ENCODE measurements around the gene KIF3C.
"Not testable (repeated sequence)": the region's sequence is repeated elsewhere in the genome, so short reads cannot be mapped to it uniquely, and the experiment has no call there.

Gene KIF3C

DNA sequence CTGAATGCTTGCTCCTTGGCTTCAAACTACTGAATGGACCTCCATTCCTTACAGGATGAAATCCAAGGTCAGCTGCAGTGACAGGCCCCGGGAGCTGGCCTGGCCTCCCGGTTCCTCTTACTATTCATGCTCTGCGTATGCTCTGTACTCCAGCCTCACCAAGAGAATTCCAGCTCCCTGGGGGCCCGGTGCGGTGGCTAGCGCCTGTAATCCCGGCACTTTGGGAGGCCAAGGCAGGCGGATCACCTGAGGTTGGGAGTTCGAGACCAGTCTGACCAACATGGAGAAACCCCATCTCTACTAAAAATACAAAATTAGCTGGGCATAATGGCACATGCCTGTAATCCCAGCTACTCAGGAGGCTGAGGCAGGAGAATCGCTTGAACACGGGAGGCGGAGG, 23.7 kb downstream of the KIF3C start:
- DNase-seq: not testable (repeated sequence)

DNA sequence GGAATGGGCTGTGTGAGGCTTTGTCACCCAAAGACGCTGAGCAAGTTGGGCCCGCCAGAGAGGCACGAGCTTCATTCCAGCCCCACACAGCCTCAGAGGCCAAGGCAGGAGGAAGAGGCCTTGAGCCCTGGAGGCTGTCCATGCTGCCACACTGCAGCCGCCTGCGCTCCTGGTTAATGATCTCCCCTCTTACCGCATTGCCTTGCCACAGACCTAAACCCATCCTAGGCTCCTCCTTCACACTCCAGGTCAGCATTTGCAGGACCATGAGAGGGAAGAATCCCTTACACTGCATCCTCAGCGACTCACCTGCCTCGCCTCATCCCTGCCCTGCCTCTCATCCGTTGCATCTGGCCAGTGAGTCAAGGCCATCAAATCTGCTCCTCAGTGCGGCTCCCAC, 24.6 kb downstream of the KIF3C start:
- no peak for DNase-seq

DNA sequence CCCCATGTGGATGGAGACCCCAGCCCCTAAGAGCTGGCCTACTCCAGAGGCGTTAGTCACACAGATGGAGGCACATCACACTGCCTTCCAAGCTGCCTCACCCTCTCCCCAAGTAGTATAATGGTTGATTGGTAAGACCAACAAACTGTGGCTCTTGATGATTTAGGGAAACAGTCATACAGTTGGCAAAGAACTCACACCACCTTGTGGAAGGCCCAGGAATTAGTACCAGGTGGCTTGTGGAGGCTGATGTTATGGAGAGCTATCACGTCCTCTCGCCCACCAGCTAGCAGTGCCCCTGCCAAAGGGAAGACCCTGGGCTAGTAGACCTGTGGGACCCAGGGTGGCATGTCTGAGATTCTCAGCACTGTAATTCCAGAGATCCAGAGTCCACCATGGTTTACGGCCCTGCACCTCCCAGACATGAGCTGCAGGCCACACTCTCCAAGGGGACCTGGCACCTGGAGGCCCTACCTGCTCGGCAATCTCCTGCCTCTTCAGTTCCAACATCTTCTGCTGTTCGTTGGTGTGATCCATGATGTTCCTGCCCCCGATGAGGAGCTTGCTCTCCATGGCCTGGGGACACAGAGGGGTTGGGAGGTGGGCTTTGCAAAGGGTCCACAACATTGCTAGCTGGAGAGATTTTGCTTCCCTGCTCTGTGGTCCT, 26.3 kb downstream of the KIF3C start:
- no peak for DNase-seq

DNA sequence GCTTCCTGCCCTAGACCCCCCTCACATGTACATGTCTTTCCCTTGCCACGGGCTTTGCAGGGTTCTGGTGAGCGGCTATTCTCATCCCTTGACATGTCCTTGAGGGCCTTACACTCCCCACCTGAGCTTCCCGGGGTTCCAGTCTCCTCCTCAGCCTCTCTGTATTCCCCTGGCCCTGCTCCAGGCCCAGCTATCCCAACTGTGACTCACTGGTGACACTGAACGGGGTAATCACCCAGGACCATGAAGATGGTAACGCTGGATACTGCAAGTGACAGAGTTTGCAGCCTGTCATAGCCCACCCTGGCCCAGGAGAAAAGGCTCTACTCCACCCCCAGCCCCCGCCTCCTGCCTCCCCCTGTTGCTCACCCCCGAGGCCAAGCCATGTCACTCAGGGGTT, 27.3 kb downstream of the KIF3C start:
- no peak for DNase-seq

DNA sequence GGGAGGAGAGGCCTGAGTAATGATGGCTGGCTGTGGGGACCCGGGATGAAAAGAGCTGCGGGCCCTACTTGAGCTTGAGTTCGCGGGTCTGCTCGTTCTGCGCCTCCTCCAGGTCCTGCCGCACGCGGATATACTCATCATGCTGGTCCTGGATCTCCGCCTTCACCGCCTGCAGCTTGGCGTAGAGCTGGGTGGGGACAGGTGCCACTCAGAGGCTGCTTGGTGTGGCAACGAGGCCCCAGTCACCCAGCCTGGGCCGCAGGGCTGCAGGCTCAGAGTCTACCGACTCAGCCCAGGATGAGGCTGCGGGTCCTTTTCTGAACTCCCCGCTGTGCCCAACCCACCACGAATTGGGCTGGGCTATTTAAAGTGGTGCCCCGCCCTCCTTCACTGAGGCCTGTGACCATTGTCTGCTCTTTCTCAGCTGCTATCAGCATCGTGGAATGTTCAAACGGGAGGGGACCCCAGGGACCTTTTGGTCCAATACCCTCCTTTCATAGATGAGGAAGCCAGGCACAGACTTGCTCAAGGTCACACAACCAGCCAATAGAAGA, 28.0 kb downstream of the KIF3C start:
- DNase-seq: no peak

DNA sequence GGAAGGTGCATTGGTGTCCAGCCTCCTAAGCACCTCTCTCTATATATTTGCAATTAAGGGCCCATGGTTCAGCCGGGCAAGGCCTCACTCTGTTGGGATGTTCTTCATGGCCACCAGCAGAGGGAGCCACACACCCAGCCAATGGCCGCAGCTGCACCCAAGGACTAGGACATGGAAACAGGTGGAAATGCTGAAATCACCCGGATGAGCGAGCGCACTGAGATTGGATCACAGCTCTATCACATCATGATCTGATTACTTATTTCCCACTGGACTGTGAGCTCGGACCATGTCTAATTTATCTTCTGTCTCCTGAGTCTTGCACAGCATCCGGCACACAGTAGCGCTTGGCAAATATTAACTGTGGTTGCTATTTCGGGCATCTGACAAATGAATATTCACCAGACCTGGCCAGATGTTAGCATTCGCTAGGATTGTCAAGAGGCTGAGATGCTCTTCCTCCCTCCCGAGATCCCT, 31.2 kb downstream of the KIF3C start:
- DNase-seq: peak; percentile 85

DNA sequence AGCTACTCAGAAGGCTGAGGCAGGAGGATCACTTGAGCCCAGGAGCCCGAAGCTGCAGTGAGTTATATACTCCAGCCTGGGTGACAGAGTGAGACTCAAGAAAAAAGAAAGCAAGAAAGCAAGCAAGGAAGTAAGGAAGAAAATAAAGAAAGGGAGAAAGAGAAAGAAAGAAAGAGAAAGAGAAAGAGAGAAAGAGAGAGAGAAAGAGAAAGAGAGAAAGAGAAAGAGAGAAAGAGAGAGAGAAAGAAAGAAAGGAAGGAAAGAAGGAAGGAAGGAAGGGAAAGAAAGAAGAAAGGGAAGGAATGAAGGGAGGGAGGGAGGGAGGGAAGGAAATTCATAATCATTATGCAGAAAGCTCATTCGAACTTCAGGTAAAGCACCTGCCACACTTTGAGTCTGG, 33.9 kb downstream of the KIF3C start:
- DNase-seq: no peak

DNA sequence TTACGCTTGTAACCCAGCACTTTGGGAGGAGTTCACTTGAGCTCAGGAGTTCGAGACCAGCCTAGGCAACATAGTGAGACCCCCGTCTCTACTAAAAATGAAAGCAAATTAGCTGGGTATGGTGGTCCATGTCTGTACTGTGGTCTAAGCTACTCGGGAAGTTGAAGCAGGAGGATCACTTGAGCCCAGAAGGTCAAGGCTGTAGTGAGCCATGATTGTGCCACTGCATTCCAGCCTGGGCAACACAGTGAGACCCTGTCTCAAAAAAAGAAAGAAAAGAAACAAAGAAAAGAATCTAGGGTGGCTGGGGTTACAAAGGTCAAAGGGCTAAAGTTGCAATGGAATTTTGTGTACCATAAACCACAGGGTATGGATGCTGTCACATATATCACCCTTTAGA, 41.3 kb downstream of the KIF3C start:
- no peak for DNase-seq

DNA sequence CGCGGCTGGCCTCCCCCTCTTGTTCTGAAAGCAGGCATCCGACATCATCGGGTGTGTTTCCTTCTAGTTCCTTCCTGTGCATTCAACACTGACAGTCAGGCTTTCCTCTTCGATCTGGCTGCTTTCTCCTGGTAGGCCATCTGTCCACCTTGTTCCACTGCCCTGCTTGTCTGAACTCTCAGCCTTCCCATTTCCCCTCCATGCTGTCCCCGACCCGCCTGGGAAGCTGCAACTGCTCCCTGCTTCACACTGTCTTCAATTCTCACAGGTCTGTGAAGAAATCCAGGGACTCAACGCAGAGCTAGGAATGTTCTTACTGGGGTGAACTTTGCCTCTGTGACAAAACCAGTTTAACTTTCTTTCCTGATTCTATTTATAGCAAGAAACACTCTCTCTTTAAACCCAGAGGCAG, 43.0 kb downstream of the KIF3C start:
- DNase-seq: no peak

DNA sequence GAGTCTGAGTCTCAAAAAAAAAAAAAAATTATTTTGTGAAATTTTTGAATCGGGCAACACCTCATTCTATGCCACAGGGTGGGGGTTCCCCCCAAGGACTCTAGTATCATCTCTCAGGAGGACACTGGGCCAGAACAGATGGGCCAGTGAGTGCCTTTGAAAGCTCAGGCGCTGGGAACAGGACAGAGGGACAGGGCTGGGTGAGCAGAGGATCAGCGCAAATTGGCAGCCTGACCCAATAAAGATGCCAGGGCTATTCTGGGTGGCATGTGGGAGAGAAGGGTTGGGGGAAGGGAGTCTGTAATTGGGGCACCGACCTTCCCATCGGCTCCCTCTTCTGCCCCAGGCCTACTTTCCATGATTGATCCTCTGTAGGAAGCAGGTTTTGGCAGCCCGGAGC, 44.0 kb downstream of the KIF3C start:
- no peak for DNase-seq

DNA sequence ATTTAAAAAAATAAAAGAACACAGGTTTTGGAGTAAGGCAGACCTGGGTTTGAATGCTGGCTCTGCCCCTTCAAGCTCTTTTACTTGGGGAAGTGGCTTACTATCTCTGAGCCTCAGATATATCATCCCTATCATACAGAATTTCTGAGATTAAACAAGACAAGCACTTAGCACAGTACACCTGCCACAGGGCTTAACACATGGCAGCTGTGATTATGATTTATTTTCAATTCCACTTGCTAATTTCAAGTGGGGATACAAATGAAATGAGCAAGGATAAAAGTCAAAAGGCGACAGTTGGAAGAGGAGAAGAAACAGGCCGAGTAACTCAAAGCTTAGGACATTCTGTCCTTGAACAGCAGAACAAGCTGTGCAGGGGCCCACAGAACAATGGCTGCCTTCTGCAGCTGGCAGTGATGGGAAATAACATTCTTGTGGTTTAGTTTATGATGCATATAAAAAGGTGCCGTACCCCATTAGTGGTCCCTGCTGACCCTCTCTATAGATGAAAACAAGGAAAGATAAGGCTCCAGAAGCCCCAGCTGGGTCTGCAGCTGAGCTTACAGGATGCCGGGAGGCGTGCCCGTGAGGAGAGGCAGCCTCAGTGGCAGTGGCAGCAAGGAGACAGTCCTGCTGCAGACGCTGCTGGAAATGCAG, 45.3 kb downstream of the KIF3C start:
- no peak for DNase-seq

DNA sequence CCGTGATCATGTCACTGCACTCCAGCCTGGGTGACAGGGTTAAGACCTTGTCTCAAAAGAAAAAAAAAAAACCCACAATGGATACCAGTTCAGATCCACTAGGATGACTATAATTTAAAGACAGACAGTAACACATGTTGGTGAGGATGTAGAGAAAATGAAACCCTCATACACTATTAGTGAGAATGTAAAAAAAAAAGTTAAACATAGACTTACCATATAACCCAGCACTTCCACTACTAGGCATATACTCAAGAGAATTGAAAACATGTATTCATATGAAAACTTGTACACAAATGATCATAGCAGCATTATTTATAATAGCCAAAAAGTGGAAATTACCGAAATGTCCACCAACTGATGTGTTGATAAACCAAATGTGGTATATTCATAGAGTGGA, 48.7 kb downstream of the KIF3C start:
- no peak for DNase-seq

DNA sequence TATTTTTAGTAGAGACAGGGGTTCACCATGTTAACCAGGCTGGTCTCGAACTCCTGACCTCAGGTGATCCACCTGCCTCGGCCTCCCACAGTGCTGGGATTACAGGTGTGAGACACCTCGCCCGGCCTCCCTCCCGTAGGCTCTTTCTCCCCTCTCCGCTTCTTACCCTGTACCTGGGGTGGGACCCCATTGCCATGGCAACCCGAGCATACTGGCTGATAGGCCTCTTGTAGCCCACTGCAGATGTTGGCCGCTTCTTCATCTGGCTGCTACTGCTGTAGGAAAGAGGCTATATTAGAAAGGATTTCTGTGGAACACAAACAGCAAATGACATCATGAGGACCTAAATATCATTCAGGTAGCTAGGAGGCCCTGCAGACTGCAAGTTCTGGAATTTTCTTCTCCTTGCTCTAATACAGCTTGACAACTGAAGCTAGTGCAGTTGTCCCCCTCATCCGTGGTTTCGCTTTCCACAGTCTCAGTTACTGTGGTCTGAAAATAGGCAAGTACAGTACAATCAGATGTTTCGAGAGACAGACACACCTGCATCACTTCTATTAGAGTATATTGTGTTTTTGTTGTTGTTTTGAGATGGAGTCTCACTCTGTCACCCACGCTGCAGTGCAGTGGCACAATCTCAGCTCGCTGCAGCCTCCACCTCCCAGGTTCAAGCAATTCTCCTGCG, 52.4 kb downstream of the KIF3C start:
- DNase-seq: no peak

DNA sequence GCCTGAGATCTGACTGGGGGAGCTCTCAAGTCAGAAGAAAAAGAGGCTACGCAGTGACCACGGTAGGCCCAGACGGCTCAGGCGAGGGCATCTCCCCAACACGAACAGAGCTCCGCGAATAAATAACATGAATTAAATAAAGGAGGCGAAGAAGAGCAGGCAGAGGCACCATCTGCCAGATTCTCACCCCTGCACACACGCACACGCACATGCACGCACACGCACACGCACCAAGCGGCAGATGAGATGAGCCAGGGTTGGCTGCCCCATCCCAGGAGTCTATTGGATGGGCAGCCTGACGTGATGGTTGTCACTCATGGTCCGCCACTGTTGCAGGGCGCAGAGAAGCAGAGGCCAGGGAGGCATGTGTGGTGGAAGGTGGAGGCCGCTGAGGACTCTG, 53.6 kb downstream of the KIF3C start:
- no peak for DNase-seq

DNA sequence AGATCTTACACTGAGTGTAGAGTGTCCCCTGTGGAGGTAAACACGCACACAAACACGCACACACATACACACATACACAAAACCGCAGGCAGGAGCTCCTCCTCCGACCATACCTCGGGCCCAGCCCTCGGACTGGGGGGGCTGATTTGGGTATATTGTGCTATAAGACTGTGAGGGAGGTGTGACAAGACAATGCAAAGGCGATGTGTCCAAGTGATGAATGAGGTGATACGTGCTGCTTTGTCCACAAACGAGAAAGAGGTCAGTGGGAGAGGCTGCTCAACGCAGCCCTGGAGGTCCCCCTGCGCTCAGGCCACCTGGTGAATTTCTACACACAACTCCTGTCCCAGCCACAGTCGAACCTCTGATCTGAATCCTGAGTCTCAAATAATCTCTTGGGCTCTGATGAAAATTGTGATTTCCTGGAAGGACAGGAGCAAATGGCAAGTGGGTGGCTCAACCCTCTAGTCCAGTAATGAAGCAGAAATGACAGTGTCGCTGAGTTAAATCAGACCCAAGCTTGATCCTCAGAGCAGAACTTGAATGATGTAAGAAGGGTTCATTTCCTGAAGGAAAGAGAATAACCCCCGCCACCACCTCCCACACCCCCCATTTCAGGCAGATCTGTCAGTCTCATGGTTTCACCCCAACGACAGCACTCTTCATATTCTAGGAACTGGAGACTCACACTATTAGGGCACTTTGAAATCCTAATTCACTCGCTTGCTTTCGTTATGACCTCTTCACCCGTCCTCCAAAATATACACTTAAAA, 55.1 kb downstream of the KIF3C start:
- DNase-seq: no peak

DNA sequence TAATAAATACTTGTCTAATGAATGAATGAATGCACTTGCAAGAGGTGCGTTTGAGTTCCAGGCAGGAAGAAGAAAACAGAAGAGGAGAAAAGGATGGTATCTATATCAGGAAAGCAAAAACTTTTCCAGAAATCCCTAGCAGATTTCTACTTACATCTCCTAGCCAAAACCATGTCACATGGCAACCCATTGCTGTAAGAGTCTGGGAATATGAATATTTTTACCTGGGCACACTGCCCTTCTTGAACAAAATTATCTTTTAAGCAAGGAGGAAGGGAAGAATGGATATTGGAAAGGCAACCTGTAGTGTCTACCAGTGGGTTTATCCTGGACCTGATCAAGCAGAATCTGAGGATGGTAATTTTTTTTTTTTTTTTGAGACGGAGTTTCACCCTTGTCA, 59.8 kb downstream of the KIF3C start:
- no peak for DNase-seq

DNA sequence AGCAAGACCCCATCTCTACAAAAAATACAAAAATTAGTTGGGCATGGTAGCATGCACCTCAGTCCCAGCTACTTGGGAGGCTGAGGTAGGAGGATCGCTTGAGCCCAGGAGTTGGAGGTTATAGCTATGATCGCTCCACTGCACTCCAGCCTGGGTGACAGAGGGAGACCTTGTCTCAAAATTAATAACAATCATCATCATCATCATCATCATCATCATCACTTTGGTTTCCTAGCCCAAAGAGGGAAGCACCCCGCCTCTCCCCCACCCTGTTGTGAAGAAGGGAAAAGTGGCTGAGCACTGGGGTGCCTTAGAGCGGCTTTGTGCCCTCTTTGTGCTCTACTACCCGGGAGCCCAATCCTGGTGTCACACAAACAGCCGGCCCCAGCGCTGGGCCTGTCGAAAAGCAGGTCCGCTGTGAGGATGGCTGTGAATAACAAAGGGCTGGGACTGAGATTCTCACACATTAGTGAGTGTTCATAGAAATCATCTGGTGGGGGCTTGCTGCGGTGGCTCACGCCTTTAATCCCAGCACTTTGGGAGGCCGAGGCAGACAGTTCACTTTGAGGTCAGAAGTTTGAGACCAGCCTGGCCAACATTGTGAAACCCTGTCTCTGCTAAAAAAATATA, 61.4 kb downstream of the KIF3C start:
- DNase-seq: no peak

DNA sequence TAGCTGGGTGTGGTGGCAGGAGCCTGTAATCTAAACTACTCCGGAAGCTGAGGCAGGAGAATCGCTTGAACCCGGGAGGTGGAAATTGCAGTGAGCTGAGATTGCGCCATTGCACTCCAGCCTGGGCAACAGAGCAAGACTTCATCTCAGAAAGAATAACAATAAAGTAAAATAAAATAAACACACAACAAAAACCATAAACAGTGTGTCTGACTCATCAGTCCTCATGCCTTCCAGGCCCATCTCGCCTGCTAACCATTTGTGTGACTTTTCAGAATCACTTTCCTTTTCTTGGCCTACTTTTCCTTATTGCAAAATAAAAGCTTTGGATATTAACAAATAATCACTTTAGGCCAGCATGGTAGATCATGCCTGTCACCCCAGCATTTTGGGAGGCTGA, 62.0 kb downstream of the KIF3C start:
- DNase-seq: no peak

DNA sequence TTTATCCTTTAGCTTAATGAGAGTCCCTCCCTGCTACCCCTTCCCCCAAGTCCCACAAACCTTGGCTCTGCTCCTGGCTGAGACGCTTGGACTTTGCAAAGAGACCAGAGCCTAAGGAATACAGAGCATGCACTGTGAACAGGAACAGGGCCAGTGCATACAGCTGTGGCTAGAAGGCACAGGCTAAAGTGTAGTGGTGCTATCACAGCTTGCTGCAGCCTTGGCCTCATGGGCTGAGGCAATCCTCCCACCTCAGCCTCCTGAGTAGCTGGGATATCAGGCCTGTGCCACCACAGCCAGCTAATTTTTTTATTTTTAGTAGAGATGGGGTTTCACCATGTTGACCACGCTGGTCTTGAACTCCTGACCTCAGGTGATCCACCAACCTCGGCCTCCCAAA, 64.5 kb downstream of the KIF3C start:
- DNase-seq: no peak

DNA sequence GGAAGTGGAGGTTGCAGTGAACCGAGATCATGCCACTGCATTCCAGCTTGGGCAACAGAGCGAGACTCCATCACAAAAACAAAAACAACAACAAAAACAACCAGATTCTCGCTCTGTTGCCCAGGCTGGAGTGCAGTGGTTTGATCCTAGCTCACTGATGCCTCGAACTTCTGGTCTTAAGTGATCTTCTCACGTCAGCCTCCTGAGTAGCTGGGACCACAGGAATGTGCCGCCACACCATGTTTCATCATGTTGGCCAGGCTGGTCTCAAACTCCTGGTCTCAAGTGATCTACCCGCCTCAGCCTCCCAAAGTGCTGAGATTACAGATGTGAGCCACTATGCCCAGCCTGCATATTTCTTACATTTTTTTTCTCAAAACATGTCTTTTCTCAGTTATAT, 64.9 kb downstream of the KIF3C start:
- DNase-seq: not testable (repeated sequence)

DNA sequence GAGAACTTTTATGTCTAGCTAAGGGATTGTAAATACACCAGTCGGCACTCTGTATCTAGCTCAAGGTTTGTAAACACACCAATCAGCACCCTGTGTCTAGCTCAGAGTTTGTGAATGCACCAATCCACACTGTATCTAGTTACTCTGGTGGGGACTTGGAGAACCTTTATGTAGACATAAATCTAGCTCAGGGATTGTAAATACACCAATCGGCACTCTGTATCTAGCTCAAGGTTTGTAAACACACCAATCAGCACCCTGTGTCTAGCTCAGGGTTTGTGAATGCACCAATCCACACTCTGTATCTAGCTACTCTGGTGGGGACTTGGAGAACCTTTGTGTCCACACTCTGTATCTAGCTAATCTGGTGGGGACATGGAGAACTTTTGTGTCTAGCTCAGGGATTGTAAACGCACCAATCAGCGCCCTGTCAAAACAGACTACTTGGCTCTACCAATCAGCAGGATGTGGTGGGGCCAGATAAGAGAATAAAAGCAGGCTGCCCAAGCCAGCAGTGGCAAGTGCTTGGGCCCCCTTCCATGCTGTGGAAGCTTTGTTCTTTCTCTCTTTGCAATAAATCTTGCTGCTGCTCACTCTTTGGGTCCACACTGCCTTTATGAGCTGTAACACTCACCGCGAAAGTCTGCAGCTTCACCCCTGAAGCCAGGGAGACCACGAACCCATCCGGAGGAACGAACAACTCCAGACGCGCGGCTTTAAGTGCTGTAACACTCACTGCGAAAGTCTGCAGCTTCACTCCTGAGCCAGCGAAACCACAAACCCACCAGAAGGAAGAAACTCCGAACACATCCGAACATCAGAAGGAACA, 66.1 kb downstream of the KIF3C start:
- peak; percentile 74 for DNase-seq

DNA sequence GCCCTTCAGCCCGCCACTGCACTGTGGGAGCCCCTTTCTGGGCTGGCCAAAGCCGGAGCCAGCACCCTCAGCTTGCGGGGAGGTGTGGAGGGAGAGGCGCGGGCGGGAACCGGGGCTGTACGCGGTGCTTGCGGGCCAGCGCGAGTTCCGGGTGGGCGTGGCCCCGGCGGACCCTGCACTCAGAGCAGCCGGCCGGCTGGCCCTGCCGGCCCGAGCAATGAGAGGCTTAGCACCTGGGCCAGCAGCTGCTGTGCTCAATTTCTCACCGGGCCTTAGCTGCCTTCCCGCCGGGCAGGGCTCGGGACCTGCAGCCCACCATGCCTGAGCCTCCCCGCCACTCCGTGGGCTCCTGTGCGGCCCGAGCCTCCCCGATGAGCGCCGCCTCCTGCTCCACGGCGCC, 66.9 kb downstream of the KIF3C start:
- not testable (repeated sequence) for DNase-seq

Measured in activated CD8-positive, alpha-beta memory T cell treated with anti-CD3 and anti-CD28 coated beads for 24 hours (primary cell).